Mesothelial cell of epicardium (in vitro differentiated cells): ENCODE data around the gene THSD4. TPM values are rescaled to one million over a fixed set of nuclear protein-coding genes. Genes with fewer than 3 reads are reported as not detected.

Experiments used
- DNase-seq, 2 experiments: peaks; one replicate each; pipeline ENCODE4 v3.0.0; 2021; ENCODE audit warnings: low spot score in 2 of 2; ENCODE audit not compliant: unreplicated experiment in 2 of 2
- H3K27ac Mint-ChIP-seq: 2 replicates; pipeline ENCODE4 v1.8.0; 2021; ENCODE audit warnings: mixed read lengths
- H3K27me3 Mint-ChIP-seq: 2 replicates; pipeline ENCODE4 v1.8.0; 2021; ENCODE audit warnings: low read depth, mixed read lengths
- H3K36me3 Mint-ChIP-seq: 2 replicates; pipeline ENCODE4 v1.8.0; 2021; ENCODE audit warnings: mixed read lengths
- H3K4me1 Mint-ChIP-seq: 2 replicates; pipeline ENCODE4 v1.8.0; 2021; ENCODE audit warnings: mixed read lengths
- H3K4me3 Mint-ChIP-seq: 2 replicates; pipeline ENCODE4 v1.8.0; 2021; ENCODE audit warnings: mild to moderate bottlenecking, moderate library complexity, mixed read lengths
- H3K9me3 Mint-ChIP-seq: 2 replicates; pipeline ENCODE4 v1.8.0; 2021; ENCODE audit warnings: mixed read lengths
- CTCF ChIP-seq: fragments of 200-600 bp; sonication (generic); IDR thresholded peaks from one replicate; pipeline ENCODE4 v1.5.0; 2021; ENCODE audit warnings: antibody characterized with exemption; ENCODE audit not compliant: unreplicated experiment
- total RNA-seq: library from RNA; stranded (reverse); gene quantifications from 3 replicates; pipeline ENCODE4 v1.2.1, GENCODE V29; 2021

The THSD4 gene
- total RNA-seq, 1 donor from 2014 or later, result 93.9 TPM

GRCh38 chr15:71136793-71137518 is 21.7 kb downstream of the THSD4 start:
- Mint-ChIP-seq H3K27ac (peak overlapping the region; percentile 66), H3K4me3 (no peak overlapping the region), H3K27me3 (no peaks in the 10 kb centered on the region), H3K36me3 (peaks cover 8% of the 10 kb centered on the region), H3K9me3 (peaks cover 5% of the 10 kb centered on the region), H3K4me1 (peaks cover 39% of the 10 kb centered on the region)
- TF ChIP-seq CTCF, result no peak
- DNase-seq, result no peak

DNA sequence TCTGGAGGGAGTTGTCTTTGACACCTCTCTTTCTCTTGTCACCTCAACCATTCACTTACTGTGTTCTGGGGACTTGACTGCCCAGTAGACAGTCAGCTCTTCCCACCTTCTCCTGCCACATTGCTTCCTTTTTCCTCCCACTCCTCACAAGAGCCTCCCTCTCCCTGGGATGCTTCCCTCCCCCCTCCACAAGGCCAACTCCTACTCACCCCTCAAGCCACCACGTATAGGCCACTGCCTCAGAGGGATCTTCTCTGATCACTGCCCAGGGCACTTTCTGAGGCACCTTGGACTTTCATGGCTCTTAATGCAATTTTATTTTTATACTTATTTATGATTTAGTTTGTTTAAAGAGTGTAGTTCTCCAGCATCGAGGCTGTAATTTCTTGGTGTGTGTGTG is 23.2 kb downstream of the THSD4 start:
- no peaks in the 10 kb centered on the region for H3K27me3 Mint-ChIP-seq
- H3K9me3 Mint-ChIP-seq, result peaks cover 5% of the 10 kb centered on the region
- peaks cover 31% of the 10 kb centered on the region for H3K4me1 Mint-ChIP-seq
- peaks cover 8% of the 10 kb centered on the region for H3K36me3 Mint-ChIP-seq
- TF ChIP-seq CTCF, result no peak
- no peak for DNase-seq
- peak overlapping the region; percentile 47 for H3K27ac Mint-ChIP-seq
- H3K4me3 Mint-ChIP-seq, result no peak overlapping the region

GRCh38 chr15:71139241-71139640 is 24.0 kb downstream of the THSD4 start:
- Mint-ChIP-seq H3K27me3 (no peaks in the 10 kb centered on the region), H3K36me3 (peaks cover 8% of the 10 kb centered on the region), H3K27ac (no peak overlapping the region), H3K4me3 (no peak overlapping the region), H3K4me1 (peaks cover 28% of the 10 kb centered on the region), H3K9me3 (peaks cover 5% of the 10 kb centered on the region)
- TF ChIP-seq CTCF, result no peak
- DNase-seq, result no peak

DNA sequence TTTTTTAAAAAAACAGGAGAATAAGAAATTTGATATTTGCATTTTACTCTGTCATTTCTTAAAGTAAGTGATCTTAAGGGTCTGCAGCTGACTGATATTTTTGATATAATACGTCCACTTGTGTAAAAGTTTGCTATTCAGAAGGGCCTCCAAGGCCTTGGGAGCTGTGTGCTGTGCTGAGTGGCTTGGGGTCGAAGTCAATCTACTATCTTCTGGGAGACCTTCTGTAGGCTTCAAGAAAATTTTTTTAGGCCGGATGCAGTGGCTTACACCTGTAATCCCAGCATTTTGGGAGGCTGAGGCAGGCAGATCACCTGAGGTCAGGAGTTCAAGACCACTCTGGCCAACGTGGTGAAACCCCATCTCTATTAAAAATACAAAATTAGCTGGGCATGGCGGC is 26.3 kb downstream of the THSD4 start:
- Mint-ChIP-seq H3K4me1 (peaks cover 23% of the 10 kb centered on the region), H3K27me3 (no peaks in the 10 kb centered on the region), H3K4me3 (no peak overlapping the region), H3K27ac (no peak overlapping the region), H3K36me3 (peaks cover 10% of the 10 kb centered on the region), H3K9me3 (peaks cover 5% of the 10 kb centered on the region)
- DNase-seq, result no peak
- no peak for TF ChIP-seq CTCF

- Mint-ChIP-seq H3K27me3 (no peaks in the 10 kb centered on the region), H3K4me1 (peaks cover 16% of the 10 kb centered on the region), H3K36me3 (peaks cover 10% of the 10 kb centered on the region), H3K9me3 (peaks cover 5% of the 10 kb centered on the region), H3K4me3 (no peak overlapping the region), H3K27ac (no peak overlapping the region)
- no peak for TF ChIP-seq CTCF
- no peak for DNase-seq
Observed at GRCh38 chr15:71142780-71143179, 27.5 kb downstream of the THSD4 start.
